WTC11 (cell line): ENCODE data around the gene FABP7. TPM values are rescaled to one million over a fixed set of nuclear protein-coding genes. Genes with fewer than 3 reads are reported as not detected.
A peak's percentile ranks its signal among the peaks of the same experiment; 100 is the strongest.

ENCODE experiments used
- ATAC-seq: fragments of 200-7000 bp; cut with Tn5 transposase; 2 replicates; pipeline ENCODE4 v1.10.0; 2021; ENCODE audit warnings: mild to moderate bottlenecking, moderate library complexity
- CTCF ChIA-PET: fragments of 300-600 bp; sonication (Branson Sonifier 250); formaldehyde crosslinking; loops from one replicate; lab custom pipeline; 2021; ENCODE audit warnings: antibody characterized with exemption; lab: Charles Lee
- POLR2A ChIA-PET: fragments of 350-600 bp; sonication (Branson Sonifier 250); formaldehyde crosslinking; loops from one replicate; lab custom pipeline; 2021; ENCODE audit warnings: antibody characterized with exemption; lab: Charles Lee
- DNase-seq: peaks from one replicate; pipeline ENCODE4 v3.0.0; 2021; ENCODE audit warnings: low spot score
- H3K27ac Mint-ChIP-seq: 2 replicates; pipeline ENCODE4 v1.8.0; 2021; ENCODE audit warnings: mixed read lengths
- H3K27me3 Mint-ChIP-seq: 2 replicates; pipeline ENCODE4 v1.8.0; 2021; ENCODE audit warnings: low read depth, mild to moderate bottlenecking, moderate library complexity, mixed read lengths
- H3K36me3 Mint-ChIP-seq: 2 replicates; pipeline ENCODE4 v1.8.0; 2021; ENCODE audit warnings: mixed read lengths
- H3K4me1 Mint-ChIP-seq: 2 replicates; pipeline ENCODE4 v1.8.0; 2022; ENCODE audit warnings: mixed read lengths
- H3K4me3 Mint-ChIP-seq: 2 replicates; pipeline ENCODE4 v1.8.0; 2021; ENCODE audit warnings: mild to moderate bottlenecking, moderate library complexity, mixed read lengths
- H3K9me3 Mint-ChIP-seq: 2 replicates; pipeline ENCODE4 v1.8.0; 2021; ENCODE audit warnings: mixed read lengths
- AR ChIP-seq: fragments of 250-450 bp; sonication (Bioruptor Pico); IDR thresholded peaks from 2 replicates; pipeline ENCODE4 v1.9.0; 2021; ENCODE audit warnings: mild to moderate bottlenecking
- JUN ChIP-seq: sonication (generic); formaldehyde crosslinking; IDR thresholded peaks from 2 replicates; pipeline ENCODE4 v1.8.0; 2023; ENCODE audit warnings: mild to moderate bottlenecking, missing genetic modification reagents
- SMAD3 ChIP-seq: sonication (generic); formaldehyde crosslinking; IDR thresholded peaks from 2 replicates; pipeline ENCODE4 v1.8.0; 2022; ENCODE audit warnings: missing genetic modification reagents, mild to moderate bottlenecking, borderline replicate concordance
- ZNF671 ChIP-seq: fragments of 250-450 bp; sonication (Bioruptor Pico); IDR thresholded peaks from 2 replicates; pipeline ENCODE4 v1.8.0; 2021; ENCODE audit warnings: mild to moderate bottlenecking
- total RNA-seq: library from RNA; stranded (reverse); gene quantifications from 3 replicates; pipeline ENCODE4 v1.2.3, GENCODE V29; 2021
- TF ChIP-seq, protein P1 (sequence below): fragments of 250-450 bp; sonication (Bioruptor Pico); IDR thresholded peaks from 2 replicates; pipeline ENCODE4 v1.8.0; 2021; ENCODE audit warnings: mild to moderate bottlenecking

Gene FABP7
- total RNA-seq, 1 experiment from 2014 or later, result 7.2 TPM

DNA sequence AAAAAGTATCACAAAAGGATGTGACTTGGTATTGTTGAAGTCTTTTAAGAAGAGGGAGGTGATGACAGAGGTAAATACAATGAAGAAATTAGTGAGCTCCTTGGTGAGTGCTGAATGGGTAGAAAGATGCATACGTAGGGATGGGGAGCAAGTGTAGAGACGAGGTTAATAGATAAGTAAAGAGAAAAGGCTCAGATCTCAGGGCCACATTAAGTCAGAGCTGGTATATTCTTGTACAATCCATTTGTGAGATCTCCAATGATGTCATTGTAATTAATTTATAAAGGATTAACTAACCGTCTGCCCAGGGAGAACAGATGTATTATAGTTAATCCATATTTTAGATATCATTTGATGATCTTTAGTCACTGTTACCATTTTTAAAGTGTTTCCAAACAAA, 52.9 kb downstream of the FABP7 start:
- Mint-ChIP-seq H3K27me3 (peaks cover 4% of the 10 kb centered on the region), H3K36me3 (no peaks in the 10 kb centered on the region), H3K9me3 (no peaks in the 10 kb centered on the region), H3K27ac (no peak overlapping the region), H3K4me1 (peaks cover 36% of the 10 kb centered on the region), H3K4me3 (no peak overlapping the region)
- CTCF ChIA-PET, result no interaction called here
- ATAC-seq, result no peak
- POLR2A ChIA-PET, result no interaction called here
- no peak for TF ChIP-seq SMAD3 (CRISPR knock-in tag)
- no peak for DNase-seq

DNA sequence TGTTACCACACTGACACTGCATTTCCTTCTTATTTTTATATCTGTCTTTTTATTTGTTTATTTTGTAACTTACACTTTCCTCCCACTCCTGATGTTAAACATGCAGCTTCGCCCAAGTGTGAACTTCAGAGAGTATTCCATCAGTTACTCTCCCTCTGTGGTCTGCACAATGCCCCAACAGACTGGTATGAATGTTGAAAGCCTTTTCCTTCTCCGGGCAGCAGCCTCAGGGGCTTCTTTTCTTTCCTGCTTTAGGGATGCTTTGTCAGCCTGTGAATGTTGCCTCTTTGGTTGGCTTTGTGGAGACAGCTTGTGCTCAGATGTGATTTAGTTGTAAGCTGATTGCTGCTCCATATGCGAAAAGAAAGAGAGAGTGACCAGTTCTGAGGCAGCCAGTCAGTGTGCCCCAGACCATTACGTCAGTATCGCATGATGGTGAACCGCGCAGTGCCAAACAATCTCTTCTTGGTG, 53.5 kb downstream of the FABP7 start:
- no peaks in the 10 kb centered on the region for H3K36me3 Mint-ChIP-seq
- no peaks in the 10 kb centered on the region for H3K9me3 Mint-ChIP-seq
- no peak overlapping the region for H3K4me3 Mint-ChIP-seq
- H3K4me1 Mint-ChIP-seq, result peaks cover 36% of the 10 kb centered on the region
- CTCF ChIA-PET, result no interaction called here
- peak overlapping the region; percentile 55; the same call in 1 of the 2 replicates for H3K27ac Mint-ChIP-seq
- peaks cover 4% of the 10 kb centered on the region for H3K27me3 Mint-ChIP-seq
- peak; percentile 46 for ATAC-seq
- DNase-seq, result no peak
- TF ChIP-seq, protein P1, sequence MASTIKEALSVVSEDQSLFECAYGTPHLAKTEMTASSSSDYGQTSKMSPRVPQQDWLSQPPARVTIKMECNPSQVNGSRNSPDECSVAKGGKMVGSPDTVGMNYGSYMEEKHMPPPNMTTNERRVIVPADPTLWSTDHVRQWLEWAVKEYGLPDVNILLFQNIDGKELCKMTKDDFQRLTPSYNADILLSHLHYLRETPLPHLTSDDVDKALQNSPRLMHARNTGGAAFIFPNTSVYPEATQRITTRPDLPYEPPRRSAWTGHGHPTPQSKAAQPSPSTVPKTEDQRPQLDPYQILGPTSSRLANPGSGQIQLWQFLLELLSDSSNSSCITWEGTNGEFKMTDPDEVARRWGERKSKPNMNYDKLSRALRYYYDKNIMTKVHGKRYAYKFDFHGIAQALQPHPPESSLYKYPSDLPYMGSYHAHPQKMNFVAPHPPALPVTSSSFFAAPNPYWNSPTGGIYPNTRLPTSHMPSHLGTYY (CRISPR knock-in tag), result no peak
- TF ChIP-seq JUN (CRISPR knock-in tag) (no peak), AR (CRISPR knock-in tag) (no peak), ZNF671 (CRISPR knock-in tag) (no peak)
- TF ChIP-seq, all 79 proteins: peak for 0
- POLR2A ChIA-PET, result no interaction called here

Other genes with a start within 250 kb of the FABP7 start
- 24.6 to 26.4 TPM (median 25.7 TPM) in 3 replicates for gene PKIB, start 169.3 kb upstream of the FABP7 start, total RNA-seq
- gene SMPDL3A, start 9.5 kb downstream of the FABP7 start, total RNA-seq, result 2.0 to 2.8 TPM (median 2.1 TPM) in 3 replicates
- gene CLVS2, start 216.5 kb downstream of the FABP7 start, total RNA-seq, result 0.46 to 0.90 TPM (median 0.60 TPM) in 3 replicates